Stimulated activated naive CD4-positive, alpha-beta T cell (primary cell): ENCODE data around the gene CNPPD1.
A peak's percentile ranks its signal among the peaks of the same experiment; 100 is the strongest.
"Not testable (repeated sequence)": the region's sequence is repeated elsewhere in the genome, so short reads cannot be mapped to it uniquely, and the experiment has no call there.

ENCODE experiments used
- DNase-seq, 6 experiments: peaks; one replicate each; lab custom pipeline; 2025; lab: John Stamatoyannopoulos, UW

The CNPPD1 gene

GRCh38 chr2:219207884-219208740 is 31.4 kb upstream of the CNPPD1 start:
- DNase-seq, result no peak

GRCh38 chr2:219207134-219207883 is 30.6 kb upstream of the CNPPD1 start:
- DNase-seq, result no peak

GRCh38 chr2:219206328-219207133 is 29.8 kb upstream of the CNPPD1 start, which contains the start of gene ZFAND2B:
Gene ZFAND2B, plus strand, starts transcription at chr2:219206782. Its CDS starts 206 bp downstream, at chr2:219206988.
- DNase-seq, result peak; percentile 90 to 98 (median 94)

DNA sequence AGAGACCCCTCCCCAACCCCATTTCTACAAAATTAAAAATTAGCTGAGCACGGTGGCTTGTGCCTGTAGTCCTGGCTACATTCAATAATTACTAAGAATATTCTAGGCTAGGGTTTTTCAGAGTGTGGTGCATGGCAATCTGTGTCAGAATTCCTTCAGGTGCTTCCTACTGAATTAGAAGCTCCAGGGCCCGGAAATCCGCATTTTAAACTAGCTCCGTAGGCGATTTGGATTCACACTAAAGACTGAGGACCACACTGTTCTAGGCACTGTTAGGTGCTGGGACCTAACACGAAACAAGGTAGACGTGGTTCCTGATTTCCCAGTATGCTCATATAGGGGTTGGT is 29.2 kb upstream of the CNPPD1 start:
- DNase-seq, result no peak

DNA sequence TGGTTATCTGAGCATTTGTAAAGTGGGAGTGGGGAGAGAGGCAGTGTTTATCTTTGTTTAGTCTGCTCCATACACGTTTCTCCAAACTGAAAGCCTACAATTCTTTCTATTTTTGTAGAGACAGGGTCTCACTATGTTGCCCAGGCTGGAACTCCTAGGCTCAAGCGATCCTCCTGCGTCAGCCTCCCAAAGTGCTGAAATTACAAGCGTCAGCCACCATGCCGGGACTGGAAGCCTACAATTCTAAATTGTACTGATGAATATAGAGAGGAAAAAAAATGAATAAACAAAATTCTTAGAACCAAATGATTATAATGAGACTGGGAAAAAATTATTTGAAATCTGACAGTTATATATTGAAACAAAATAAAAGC is 28.4 kb upstream of the CNPPD1 start:
- DNase-seq, result no peak

- no peak for DNase-seq
Measured at GRCh38 chr2:219204425-219205164, 27.9 kb upstream of the CNPPD1 start.

DNA sequence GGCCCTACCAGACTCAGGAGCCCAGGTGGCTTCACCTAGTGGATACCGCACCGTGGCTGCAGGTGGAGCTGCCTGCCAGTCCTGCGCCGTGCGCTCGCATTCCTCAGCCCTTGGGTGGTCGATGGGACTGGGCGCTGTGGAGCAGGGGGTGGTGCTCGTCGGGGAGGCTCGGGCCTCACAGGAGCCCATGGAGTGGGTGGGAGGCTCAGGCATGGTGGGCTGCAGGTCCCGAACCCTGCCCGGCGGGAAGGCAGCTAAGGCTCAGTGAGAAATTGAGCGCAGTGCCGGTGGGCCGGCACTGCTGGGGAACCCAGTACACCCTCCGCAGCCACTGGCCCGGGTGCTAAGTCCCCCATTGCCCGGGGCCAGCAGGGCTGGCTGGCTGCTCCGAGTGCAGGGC is 24.6 kb upstream of the CNPPD1 start:
- not testable (repeated sequence) for DNase-seq

GRCh38 chr2:219200502-219201326 is 24.0 kb upstream of the CNPPD1 start:
- peak in 2 of 6 experiments; percentile 30 to 41 for DNase-seq

DNA sequence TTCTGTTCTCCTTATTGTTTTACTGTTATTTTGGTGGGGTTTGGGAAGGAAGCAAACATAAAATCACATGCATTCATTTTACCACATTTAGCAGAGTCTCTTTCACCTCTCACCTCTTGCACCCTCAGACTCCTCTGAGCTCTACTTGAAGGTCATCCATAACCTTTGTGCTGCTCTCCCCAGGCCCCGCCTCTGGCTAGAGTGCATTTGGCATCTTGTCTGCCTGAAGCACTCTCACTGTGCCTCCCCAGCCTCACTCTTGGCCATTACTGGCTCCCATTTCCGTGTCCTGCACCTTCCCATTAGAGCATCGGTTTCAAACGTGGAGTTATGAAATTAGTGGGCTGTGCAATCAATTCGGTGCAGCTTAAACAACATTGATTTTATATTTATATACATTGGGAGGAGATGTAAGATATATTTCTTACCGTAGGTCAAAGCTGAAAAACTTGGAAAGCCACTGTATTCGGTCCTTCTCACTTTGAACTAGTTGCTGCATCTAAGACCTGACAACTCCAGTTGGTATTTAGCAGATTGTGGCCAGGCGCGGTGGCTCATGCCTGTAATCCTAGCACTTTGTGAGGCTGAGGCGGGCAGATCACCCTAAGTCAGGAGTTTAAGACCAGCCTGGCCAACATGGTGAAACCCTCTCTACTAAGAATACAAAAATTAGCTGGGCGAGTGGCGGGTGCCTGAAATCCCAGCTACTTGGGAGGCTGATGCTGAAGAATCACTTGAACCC is 22.9 kb upstream of the CNPPD1 start:
- no peak for DNase-seq

- DNase-seq, result no peak
Measured at GRCh38 chr2:219198974-219199373, 22.2 kb upstream of the CNPPD1 start.

DNA sequence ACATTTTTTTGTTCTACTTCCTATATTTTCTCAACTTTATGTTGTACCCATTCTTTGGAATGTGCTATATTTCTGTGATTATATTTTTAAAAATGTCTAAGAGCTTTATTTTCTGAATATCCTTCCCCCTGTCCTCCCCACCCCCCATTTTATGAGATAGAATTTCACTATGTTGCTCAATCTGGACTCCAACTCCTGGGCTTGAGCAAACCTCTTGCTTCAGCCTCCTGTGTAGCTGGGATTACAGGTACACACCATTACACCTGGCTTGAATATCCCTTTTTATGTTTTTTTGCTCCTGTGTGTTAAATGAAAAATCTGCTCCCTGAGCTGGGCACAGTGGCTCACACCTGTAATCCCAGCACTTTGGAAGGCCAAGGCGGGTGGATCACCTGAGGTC is 20.7 kb upstream of the CNPPD1 start:
- no peak for DNase-seq

DNA sequence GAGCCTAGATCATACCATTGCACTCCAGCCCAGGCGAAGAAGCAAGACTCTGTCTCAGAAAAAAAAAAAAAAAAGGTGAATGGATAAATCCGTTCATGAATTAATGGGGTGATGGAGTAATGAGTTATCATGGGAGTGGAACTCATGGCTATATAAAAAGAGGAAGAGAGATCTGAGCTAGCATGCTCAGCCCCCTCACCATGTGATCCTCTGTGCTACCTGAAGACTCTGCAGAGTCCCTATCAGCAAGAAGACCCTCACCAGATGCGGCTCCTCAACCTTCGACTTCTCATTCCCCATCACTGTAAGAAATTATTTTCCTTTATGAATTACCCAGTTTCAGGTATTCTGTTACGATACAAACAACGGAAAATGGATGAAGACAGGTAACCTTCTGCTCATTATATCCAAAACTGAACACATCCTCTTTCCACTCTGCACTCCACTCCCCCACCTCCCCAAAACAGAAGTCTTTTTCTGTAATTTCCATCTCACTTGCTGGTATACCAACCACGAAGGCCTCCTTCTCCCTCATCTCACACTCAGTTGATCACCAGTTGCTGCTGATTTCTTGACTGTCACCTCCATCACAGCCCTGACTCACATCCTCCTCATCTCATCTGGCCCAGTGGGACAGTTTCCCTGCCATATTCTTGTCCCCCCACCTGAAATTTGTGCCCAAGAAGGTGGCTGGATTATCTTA is 10.2 kb upstream of the CNPPD1 start:
- no peak for DNase-seq

DNA sequence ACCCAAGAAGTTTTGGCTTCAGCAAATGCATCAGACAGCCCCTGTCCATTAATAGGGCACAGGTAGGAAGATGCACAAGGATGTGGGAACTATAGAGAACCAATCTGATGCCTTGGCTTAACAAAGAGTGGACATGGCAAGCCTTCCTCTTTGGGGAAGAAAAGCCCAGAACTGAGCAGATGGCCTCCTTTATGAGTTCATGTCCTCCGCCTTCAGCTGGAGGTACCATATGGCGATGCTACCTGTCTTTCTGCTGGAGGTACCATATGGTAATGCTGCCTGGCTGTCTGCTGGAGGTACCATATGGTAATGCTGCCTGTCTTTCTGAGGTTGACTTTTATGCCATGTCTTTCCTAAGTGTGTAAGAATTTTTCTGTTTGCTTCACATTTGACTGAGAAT is 7.4 kb upstream of the CNPPD1 start:
- no peak for DNase-seq

DNA sequence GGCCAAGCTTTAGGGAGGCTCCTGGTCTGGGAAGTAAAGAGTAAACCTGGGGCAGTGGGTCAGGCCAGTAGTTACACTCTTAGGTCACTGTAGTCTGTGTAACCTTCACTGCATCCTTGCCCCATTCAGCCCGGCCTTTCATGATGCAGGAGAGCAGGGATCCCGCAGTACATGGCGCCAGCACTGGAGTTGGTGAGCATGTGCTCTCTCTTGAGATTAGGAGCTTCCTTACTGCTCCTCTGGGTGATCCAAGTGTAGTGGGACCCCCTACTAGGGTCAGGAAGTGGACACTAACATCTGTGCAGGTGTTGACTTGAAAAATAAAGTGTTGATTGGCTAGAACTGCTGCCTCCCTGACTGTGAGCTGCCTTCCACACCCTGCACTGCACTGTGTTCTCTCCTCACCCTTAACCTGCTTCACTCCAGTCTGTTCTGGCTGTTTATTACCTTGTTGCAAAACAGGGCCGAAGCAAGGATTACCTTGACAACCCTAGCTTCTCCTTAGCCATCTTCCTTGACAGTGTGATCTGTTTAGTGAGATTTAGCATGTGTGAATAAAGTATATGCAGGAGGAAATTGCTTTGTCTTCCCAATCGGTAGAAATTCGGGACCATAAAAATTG is 6.5 kb upstream of the CNPPD1 start:
- DNase-seq, result no peak

- DNase-seq, result no peak
Measured at GRCh38 chr2:219182331-219183150, 5.8 kb upstream of the CNPPD1 start.

DNA sequence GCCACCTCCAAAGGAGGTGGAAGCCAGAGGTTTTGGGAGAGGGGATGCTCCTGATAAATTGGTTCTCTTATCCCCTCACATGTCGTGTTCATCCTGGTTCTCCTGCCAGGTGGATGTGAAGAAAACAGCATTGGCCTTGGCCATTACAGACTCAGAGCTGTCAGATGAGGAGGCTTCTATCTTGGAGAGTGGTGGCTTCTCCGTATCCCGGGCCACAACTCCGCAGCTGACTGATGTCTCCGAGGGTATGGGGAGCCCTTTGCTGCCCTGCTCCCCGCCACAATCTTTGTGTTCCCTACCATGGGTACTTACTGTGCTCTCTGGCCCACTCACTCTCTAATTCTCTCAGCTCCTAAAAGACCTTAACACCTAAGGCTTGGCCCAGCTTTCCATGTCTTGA is 4.8 kb upstream of the CNPPD1 start:
- DNase-seq, result no peak

- DNase-seq, result no peak
Measured at GRCh38 chr2:219180961-219181360, 4.2 kb upstream of the CNPPD1 start.
